ENCODE data around the gene HHAT. TPM values are rescaled to one million over a fixed set of nuclear protein-coding genes. Genes with fewer than 3 reads are reported as not detected.

HHAT gene
- total and polyA plus RNA-seq, 2 of the 13 experiments (the other 11 are each of a cell fraction or from before 2014, with no cell fraction given), result 2.6 to 4.9 TPM

DNA sequence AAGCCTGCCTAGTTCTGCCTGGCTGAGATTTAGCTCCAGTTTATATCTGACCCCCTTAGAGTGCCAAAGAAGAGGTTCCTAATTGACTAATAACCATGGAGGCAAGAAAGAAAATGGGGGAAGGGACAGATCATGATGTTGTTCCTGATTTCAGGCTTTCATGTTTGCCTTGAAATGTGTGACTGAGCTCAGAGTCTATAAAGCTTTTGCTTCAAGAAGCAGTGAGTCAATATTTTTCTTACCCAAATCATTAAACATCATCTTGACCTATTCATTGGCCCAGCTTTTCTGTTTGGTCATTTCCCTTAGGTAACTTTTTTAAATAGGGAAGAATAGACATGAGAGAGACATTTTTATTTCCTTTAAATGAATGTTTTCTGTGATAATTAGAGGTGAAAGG, 55.9 kb downstream of the HHAT start (continued):
- TF ChIP-seq, protein P1, sequence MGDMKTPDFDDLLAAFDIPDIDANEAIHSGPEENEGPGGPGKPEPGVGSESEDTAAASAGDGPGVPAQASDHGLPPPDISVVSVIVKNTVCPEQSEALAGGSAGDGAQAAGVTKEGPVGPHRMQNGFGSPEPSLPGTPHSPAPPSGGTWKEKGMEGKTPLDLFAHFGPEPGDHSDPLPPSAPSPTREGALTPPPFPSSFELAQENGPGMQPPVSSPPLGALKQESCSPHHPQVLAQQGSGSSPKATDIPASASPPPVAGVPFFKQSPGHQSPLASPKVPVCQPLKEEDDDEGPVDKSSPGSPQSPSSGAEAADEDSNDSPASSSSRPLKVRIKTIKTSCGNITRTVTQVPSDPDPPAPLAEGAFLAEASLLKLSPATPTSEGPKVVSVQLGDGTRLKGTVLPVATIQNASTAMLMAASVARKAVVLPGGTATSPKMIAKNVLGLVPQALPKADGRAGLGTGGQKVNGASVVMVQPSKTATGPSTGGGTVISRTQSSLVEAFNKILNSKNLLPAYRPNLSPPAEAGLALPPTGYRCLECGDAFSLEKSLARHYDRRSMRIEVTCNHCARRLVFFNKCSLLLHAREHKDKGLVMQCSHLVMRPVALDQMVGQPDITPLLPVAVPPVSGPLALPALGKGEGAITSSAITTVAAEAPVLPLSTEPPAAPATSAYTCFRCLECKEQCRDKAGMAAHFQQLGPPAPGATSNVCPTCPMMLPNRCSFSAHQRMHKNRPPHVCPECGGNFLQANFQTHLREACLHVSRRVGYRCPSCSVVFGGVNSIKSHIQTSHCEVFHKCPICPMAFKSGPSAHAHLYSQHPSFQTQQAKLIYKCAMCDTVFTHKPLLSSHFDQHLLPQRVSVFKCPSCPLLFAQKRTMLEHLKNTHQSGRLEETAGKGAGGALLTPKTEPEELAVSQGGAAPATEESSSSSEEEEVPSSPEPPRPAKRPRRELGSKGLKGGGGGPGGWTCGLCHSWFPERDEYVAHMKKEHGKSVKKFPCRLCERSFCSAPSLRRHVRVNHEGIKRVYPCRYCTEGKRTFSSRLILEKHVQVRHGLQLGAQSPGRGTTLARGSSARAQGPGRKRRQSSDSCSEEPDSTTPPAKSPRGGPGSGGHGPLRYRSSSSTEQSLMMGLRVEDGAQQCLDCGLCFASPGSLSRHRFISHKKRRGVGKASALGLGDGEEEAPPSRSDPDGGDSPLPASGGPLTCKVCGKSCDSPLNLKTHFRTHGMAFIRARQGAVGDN (CRISPR knock-in tag; IDR thresholded peaks at IDR 0.05), result no peak

DNA sequence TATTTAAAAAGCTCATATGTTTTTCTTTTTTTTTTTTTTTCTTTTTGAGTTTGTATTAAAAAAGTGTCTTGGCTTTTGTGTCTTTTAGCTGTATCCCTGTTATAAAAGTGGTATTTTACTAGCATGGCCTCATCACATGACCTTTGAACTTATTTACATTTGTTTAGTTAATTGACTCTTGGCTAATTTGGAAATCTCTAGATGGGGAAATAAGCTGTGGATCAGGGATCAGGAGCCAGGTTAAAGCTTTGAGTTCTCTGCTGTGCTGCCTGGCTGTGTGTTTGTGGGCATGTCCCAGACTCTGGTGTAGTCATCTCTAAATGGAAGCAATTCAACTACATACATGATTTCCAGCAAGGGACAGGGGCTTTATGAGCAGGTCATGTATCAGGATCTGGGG, 56.5 kb downstream of the HHAT start:
- CTCF ChIA-PET (ENCODE audit: low intra/inter-chr PET ratio, low total read pairs), result no interaction called here
- Histone ChIP-seq H3K4me1 (ENCODE audit: insufficient read depth, low read length) (peaks cover 32% of the 10 kb centered on the region), H3K79me2 (ENCODE audit: insufficient read depth, low read length) (no peaks in the 10 kb centered on the region), H3K9me3 (ENCODE audit: low read length) (no peaks in the 10 kb centered on the region), H4K20me1 (ENCODE audit: insufficient read depth, low read length) (no peaks in the 10 kb centered on the region), H3K27me3 (ENCODE audit: control insufficient read depth in 1 of 2, insufficient read depth in 2 of 2, low read length in 2 of 2) (no peaks in the 10 kb centered on the region), H3K9ac (ENCODE audit: insufficient read depth, low read depth, low read length) (no peak overlapping the region), H3K4me2 (ENCODE audit: low read depth, low read length) (0 out of 2 replicates have a peak overlapping the region, but pooled peaks have one; percentile 14), H3K27ac (ENCODE audit: extremely low read length, insufficient read depth, low read length) (peak overlapping the region; percentile 16), H3K36me3 (replicated peaks in 1 of 2; ENCODE audit: control insufficient read depth in 1 of 2, insufficient read depth in 2 of 2, low read length in 2 of 2) (no peaks in the 10 kb centered on the region), H3K4me3 (replicated peaks in 1 of 3; ENCODE audit: insufficient read depth in 1 of 3, low read depth in 2 of 3, low read length in 3 of 3) (no peak overlapping the region), H2AFZ (ENCODE audit: low read length) (no peak overlapping the region)
- BruUV-seq (replicated peaks), result no TSS peak
- intact Hi-C loops (cut with micrococcal nuclease; ENCODE audit: unreplicated experiment), result loop anchor here (2.0 kb wide), 1 partner anchor 18 kb away; no protein-coding TSS in a partner anchor
- in situ Hi-C loops (cut with HindIII; ENCODE audit: extremely low pct_ligation_motif_present, low pct_unique_long_range_greater_than_20kb), result no loop called here
- TF ChIP-seq SIX1 (CRISPR knock-in tag; IDR thresholded peaks at IDR 0.05; ENCODE audit: borderline replicate concordance) (no peak), HNF4A (CRISPR knock-in tag; IDR thresholded peaks at IDR 0.05) (peak; percentile 56), HDAC6 (IDR thresholded peaks at IDR 0.05; ENCODE audit: low read depth, low read length) (no peak), FOXA3 (CRISPR knock-in tag; IDR thresholded peaks at IDR 0.05) (0 out of 2 replicates have a peak, but pooled peaks have one; percentile 10), HNF4G (IDR thresholded peaks at IDR 0.05; ENCODE audit: borderline replicate concordance, low read depth, low read length) (peak; percentile 33; the same call in 1 of the 2 replicates), HNF4G (CRISPR knock-in tag; IDR thresholded peaks at IDR 0.05; ENCODE audit: borderline replicate concordance, low read depth) (no peak), NR2C2 (CRISPR knock-in tag; IDR thresholded peaks at IDR 0.05; ENCODE audit: borderline replicate concordance) (peak; percentile 53; the same call in 1 of the 2 replicates), SOX6 (IDR thresholded peaks at IDR 0.05) (no peak), SOX6 (CRISPR knock-in tag; IDR thresholded peaks at IDR 0.05) (0 out of 2 replicates have a peak, but pooled peaks have one; percentile 18)
- TF ChIP-seq, protein P2, sequence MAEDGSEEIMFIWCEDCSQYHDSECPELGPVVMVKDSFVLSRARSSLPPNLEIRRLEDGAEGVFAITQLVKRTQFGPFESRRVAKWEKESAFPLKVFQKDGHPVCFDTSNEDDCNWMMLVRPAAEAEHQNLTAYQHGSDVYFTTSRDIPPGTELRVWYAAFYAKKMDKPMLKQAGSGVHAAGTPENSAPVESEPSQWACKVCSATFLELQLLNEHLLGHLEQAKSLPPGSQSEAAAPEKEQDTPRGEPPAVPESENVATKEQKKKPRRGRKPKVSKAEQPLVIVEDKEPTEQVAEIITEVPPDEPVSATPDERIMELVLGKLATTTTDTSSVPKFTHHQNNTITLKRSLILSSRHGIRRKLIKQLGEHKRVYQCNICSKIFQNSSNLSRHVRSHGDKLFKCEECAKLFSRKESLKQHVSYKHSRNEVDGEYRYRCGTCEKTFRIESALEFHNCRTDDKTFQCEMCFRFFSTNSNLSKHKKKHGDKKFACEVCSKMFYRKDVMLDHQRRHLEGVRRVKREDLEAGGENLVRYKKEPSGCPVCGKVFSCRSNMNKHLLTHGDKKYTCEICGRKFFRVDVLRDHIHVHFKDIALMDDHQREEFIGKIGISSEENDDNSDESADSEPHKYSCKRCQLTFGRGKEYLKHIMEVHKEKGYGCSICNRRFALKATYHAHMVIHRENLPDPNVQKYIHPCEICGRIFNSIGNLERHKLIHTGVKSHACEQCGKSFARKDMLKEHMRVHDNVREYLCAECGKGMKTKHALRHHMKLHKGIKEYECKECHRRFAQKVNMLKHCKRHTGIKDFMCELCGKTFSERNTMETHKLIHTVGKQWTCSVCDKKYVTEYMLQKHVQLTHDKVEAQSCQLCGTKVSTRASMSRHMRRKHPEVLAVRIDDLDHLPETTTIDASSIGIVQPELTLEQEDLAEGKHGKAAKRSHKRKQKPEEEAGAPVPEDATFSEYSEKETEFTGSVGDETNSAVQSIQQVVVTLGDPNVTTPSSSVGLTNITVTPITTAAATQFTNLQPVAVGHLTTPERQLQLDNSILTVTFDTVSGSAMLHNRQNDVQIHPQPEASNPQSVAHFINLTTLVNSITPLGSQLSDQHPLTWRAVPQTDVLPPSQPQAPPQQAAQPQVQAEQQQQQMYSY (CRISPR knock-in tag; IDR thresholded peaks at IDR 0.05), result 0 out of 2 replicates have a peak, but pooled peaks have one; percentile 36
- POLR2A ChIA-PET, result interaction anchor here (1.8 to 4.7 kb wide), 2 partner anchors 8 to 11 kb away, joined by 7 to 53 read pairs; no protein-coding TSS in a partner anchor
- ATAC-seq (peak; percentile 84), DNase-seq (ENCODE audit: low spot score) (peak; percentile 54), FAIRE-seq (peak; percentile 59)
